B cell (primary cell): ENCODE measurements around the gene FLRT1. TPM values are rescaled to one million over a fixed set of nuclear protein-coding genes. Genes with fewer than 3 reads are reported as not detected.

Experiments used
- ATAC-seq: fragments of 200-7000 bp; cut with Tn5 transposase; one replicate; pipeline ENCODE4 v1.10.0; 2021; ENCODE audit warnings: low read depth, mild to moderate bottlenecking, moderate number of reproducible peaks, moderate library complexity
- CTCF ChIA-PET: fragments of 350-600 bp; sonication (Branson Sonifier 250); formaldehyde crosslinking; loops from one replicate; lab custom pipeline; 2021; ENCODE audit warnings: antibody characterized with exemption, inconsistent platforms; lab: Charles Lee
- POLR2A ChIA-PET: fragments of 350-600 bp; sonication (Branson Sonifier 250); formaldehyde crosslinking; loops from one replicate; lab custom pipeline; 2021; ENCODE audit warnings: antibody characterized with exemption; lab: Charles Lee
- DNase-seq: peaks from one replicate; pipeline ENCODE4 v3.0.0; 2013
- H2AFZ ChIP-seq: 2 replicates; pipeline ENCODE4 v1.6.1; 2012; ENCODE audit warnings: mild to moderate bottlenecking, low read depth, low read length; ENCODE audit not compliant: insufficient read depth, poor library complexity, severe bottlenecking
- H3K27ac ChIP-seq, 2 donors: 1 replicate in 1 of 2; 2 replicates in 1 of 2; pipeline ENCODE4 v1.5.1; 2012 to 2013; ENCODE audit warnings: low read length in 2 of 2, mild to moderate bottlenecking in 2 of 2, moderate library complexity in 1 of 2
- H3K27me3 ChIP-seq, 4 experiments: fragments of 200-600 bp in 1 of 4; sonication (generic) in 1 of 4; replicated peaks in 1 of 4; 1 replicate in 2 of 4; 2 replicates in 2 of 4; pipeline versions ENCODE4 v1.6.1 to v1.7.0; 2013 to 2016; ENCODE audit warnings: low read length in 3 of 4, mild to moderate bottlenecking in 2 of 4, mixed read lengths in 1 of 4, moderate library complexity in 1 of 4; ENCODE audit not compliant: insufficient read depth in 4 of 4, control insufficient read depth in 3 of 4; ENCODE audit errors: control extremely low read depth in 1 of 4
- H3K36me3 ChIP-seq, 2 experiments: replicated peaks in 1 of 2; 1 replicate in 1 of 2; 2 replicates in 1 of 2; pipeline versions ENCODE4 v1.6.1 to v1.7.1; 2013; ENCODE audit warnings: low read length in 1 of 2; ENCODE audit not compliant: insufficient read depth in 2 of 2, control insufficient read depth in 1 of 2; ENCODE audit errors: control extremely low read depth in 1 of 2, extremely low read depth in 1 of 2
- H3K4me1 ChIP-seq, 2 donors: fragments of 200-600 bp in 1 of 2; sonication (generic) in 1 of 2; 1 replicate in 1 of 2; 2 replicates in 1 of 2; pipeline versions ENCODE4 v1.5.1 to v1.6.1; 2013 to 2017; ENCODE audit warnings: low read length in 2 of 2; ENCODE audit not compliant: control insufficient read depth in 2 of 2, insufficient read depth in 2 of 2
- H3K4me2 ChIP-seq: replicated peaks from 2 replicates; pipeline ENCODE3; 2012; ENCODE audit warnings: mild to moderate bottlenecking, low read depth, low read length; ENCODE audit not compliant: poor library complexity, severe bottlenecking
- H3K4me3 ChIP-seq, 5 experiments: fragments of 200-600 bp in 1 of 5; sonication (generic) in 1 of 5; 1 replicate in 3 of 5; 2 replicates in 2 of 5; pipeline versions ENCODE4 v1.5.1 to v1.7.0; 2011 to 2016; ENCODE audit warnings: low read length in 4 of 5, mild to moderate bottlenecking in 4 of 5, low read depth in 2 of 5, control low read depth in 1 of 5, moderate library complexity in 1 of 5; ENCODE audit not compliant: insufficient read depth in 1 of 5; ENCODE audit errors: control extremely low read depth in 1 of 5, extremely low read depth in 1 of 5
- H3K79me2 ChIP-seq: fragments of 200-600 bp; sonication (generic); one replicate; pipeline ENCODE4 v1.6.0; 2016; ENCODE audit warnings: low read length; ENCODE audit not compliant: control insufficient read depth, insufficient read depth
- H3K9ac ChIP-seq: fragments of 200-600 bp; sonication (generic); 2 replicates; pipeline ENCODE4 v1.6.1; 2017; ENCODE audit warnings: mild to moderate bottlenecking, low read length, moderate library complexity
- H3K9me3 ChIP-seq, 3 donors: one replicate each; pipeline versions ENCODE4 v1.6.1 to v1.7.1; 2013; ENCODE audit warnings: low read length in 2 of 3; ENCODE audit not compliant: control insufficient read depth in 2 of 3, insufficient read depth in 1 of 3; ENCODE audit errors: control extremely low read depth in 1 of 3
- H4K20me1 ChIP-seq: 2 replicates; pipeline ENCODE4 v1.6.0; 2012; ENCODE audit warnings: mild to moderate bottlenecking, low read length; ENCODE audit not compliant: insufficient read depth, control insufficient read depth, poor library complexity, severe bottlenecking
- H3K27ac Mint-ChIP-seq: one replicate; pipeline ENCODE4 v1.8.0; 2021; ENCODE audit warnings: mixed read lengths
- H3K27me3 Mint-ChIP-seq: one replicate; pipeline ENCODE4 v1.8.0; 2021; ENCODE audit warnings: mixed read lengths
- H3K4me1 Mint-ChIP-seq: one replicate; pipeline ENCODE4 v1.8.0; 2021; ENCODE audit warnings: mixed read lengths
- H3K4me3 Mint-ChIP-seq: one replicate; pipeline ENCODE4 v1.8.0; 2021; ENCODE audit warnings: mixed read lengths
- H3K9me3 Mint-ChIP-seq: one replicate; pipeline ENCODE4 v1.8.0; 2022; ENCODE audit warnings: mixed read lengths; ENCODE audit not compliant: insufficient read depth
- EZH2 ChIP-seq: IDR thresholded peaks from 2 replicates; pipeline ENCODE4 v1.6.1; 2012; ENCODE audit warnings: borderline replicate concordance, low read depth, mild to moderate bottlenecking, moderate library complexity, low read length; ENCODE audit not compliant: insufficient read depth, poor library complexity, severe bottlenecking
- WGBS: methylation state at CpG from one replicate; pipeline ENCODE4 v1.1.5; 2013; ENCODE audit warnings: missing lambda C conversion rate; ENCODE audit not compliant: insufficient coverage; 5-methylcytosine and 5-hydroxymethylcytosine counted together
- intact Hi-C: fragments of 100-400 bp; cut with micrococcal nuclease; formaldehyde crosslinking; loops from one replicate; pipeline ENCODE4 v1.10.0; 2022
- polyA plus RNA-seq: library from polyadenylated mRNA; depleted of rRNA; stranded (reverse); fragments of >200 nt; gene quantifications from 2 replicates; pipeline ENCODE4 v1.2.3, GENCODE V29; 2012
- total RNA-seq, 2 donors: library from RNA; stranded (reverse); fragments of 120-200 nt in 1 of 2; gene quantifications; 1 replicate in 1 of 2; 2 replicates in 1 of 2; pipeline versions ENCODE4 v1.2.3 to v1.2.4, GENCODE V29; 2013 to 2022
- TF ChIP-seq, protein P1 (sequence below): fragments of 200-600 bp; IDR thresholded peaks from one replicate; pipeline ENCODE4 v1.8.0; 2022; ENCODE audit warnings: antibody characterized with exemption, mild to moderate bottlenecking

Gene FLRT1
- total and polyA plus RNA-seq, 2 donors (not counting 1 experiment from before 2014, with no cell fraction given): not detected

DNA sequence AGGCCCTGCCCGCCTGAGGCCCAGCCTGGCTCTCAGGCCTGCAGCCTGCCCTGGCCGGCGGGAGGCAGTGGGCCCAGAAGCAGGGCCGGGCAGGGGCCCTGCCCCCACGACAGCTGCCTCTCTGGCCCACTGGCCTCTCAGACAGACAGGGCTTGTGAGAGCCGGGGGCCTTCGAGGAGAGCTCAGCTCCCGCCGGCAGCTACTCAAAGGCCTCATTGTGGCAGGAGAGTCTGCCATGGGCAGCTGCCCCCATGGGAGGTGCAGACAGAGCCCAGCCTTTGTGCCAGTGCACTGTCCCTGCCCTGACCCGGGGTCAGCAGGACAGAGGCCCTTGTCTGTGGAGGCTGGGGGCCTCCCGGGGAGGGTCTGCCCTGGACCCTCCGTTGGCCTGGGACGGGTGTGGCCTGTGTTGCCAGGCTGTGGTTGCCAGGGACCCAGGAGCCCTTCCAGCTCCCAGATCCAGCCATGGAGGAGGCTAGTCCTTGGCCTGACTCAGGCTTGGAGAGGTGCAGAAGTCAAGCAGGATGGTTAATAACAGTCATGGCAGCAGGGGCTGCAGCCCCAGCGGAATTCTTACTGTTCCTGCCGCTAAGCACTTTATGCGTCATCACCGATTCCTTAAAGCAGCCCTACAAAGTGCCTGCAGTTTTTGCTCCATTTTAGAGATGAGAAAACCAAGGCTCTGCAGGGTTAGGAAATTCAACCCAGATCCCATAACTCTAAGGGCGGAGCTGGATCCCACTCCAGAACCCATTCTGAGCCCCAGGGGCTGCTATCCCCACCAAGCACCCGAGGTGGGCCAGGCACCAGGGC lies 12.5 kb downstream of the FLRT1 start:
- no peak overlapping the region for H3K4me3 ChIP-seq
- no peak for DNase-seq
- ATAC-seq: no peak
- no peaks in the 10 kb centered on the region for H3K27me3 ChIP-seq
- no peaks in the 10 kb centered on the region for H3K79me2 ChIP-seq
- no peak overlapping the region for H3K4me2 ChIP-seq
- no peaks in the 10 kb centered on the region for H3K9me3 ChIP-seq
- 91% methylated on average over 19 of the region's 19 CpGs for WGBS
- no peaks in the 10 kb centered on the region for H3K27me3 Mint-ChIP-seq
- CTCF ChIA-PET: interaction anchor here (0.7 kb wide), 1 partner anchor 399 kb away, joined by 3 read pairs; no protein-coding TSS in a partner anchor
- no peak overlapping the region for H3K4me3 Mint-ChIP-seq
- H3K27ac ChIP-seq: no peak overlapping the region
- no peak overlapping the region for H3K9ac ChIP-seq
- TF ChIP-seq, protein P1, sequence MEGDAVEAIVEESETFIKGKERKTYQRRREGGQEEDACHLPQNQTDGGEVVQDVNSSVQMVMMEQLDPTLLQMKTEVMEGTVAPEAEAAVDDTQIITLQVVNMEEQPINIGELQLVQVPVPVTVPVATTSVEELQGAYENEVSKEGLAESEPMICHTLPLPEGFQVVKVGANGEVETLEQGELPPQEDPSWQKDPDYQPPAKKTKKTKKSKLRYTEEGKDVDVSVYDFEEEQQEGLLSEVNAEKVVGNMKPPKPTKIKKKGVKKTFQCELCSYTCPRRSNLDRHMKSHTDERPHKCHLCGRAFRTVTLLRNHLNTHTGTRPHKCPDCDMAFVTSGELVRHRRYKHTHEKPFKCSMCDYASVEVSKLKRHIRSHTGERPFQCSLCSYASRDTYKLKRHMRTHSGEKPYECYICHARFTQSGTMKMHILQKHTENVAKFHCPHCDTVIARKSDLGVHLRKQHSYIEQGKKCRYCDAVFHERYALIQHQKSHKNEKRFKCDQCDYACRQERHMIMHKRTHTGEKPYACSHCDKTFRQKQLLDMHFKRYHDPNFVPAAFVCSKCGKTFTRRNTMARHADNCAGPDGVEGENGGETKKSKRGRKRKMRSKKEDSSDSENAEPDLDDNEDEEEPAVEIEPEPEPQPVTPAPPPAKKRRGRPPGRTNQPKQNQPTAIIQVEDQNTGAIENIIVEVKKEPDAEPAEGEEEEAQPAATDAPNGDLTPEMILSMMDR: no peak
- no peak for TF ChIP-seq EZH2
- no peaks in the 10 kb centered on the region for H3K36me3 ChIP-seq
- H3K4me1 Mint-ChIP-seq: no peaks in the 10 kb centered on the region
- POLR2A ChIA-PET: interaction anchor here (0.7 kb wide), 1 partner anchor 133 kb away, joined by 4 read pairs; no protein-coding TSS in a partner anchor
- H3K9me3 Mint-ChIP-seq: no peaks in the 10 kb centered on the region
- no peak overlapping the region for H3K27ac Mint-ChIP-seq
- H4K20me1 ChIP-seq: no peaks in the 10 kb centered on the region
- H3K4me1 ChIP-seq: no peaks in the 10 kb centered on the region
- no peak overlapping the region for H2AFZ ChIP-seq
- intact Hi-C loops: no loop called here

DNA sequence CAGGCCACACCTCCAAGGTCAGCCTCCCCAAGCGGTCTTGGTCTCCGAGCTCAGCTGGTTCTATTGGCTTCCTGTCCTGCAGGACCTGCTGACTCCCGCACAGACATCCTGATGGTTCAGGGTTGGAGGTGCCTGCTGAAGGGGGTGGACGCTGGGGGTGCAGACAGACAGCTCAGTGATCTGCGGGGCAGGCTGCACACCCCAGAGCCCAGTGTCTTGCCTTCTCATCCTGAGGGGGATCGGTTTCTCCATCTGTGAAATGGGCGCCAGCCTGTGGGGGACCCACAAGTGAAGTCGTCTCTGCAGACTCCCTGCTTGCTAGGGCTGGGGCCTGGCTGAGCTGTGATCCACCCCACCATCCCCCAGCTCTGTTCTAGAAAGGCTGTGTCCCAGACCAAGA lies 13.8 kb downstream of the FLRT1 start:
- Histone ChIP-seq H3K27ac (no peak overlapping the region), H3K79me2 (no peaks in the 10 kb centered on the region), H3K36me3 (no peaks in the 10 kb centered on the region), H3K4me2 (no peak overlapping the region), H2AFZ (no peak overlapping the region), H3K27me3 (no peaks in the 10 kb centered on the region), H4K20me1 (no peaks in the 10 kb centered on the region), H3K4me3 (no peak overlapping the region), H3K9me3 (no peaks in the 10 kb centered on the region), H3K4me1 (no peaks in the 10 kb centered on the region), H3K9ac (no peak overlapping the region)
- CTCF ChIA-PET: interaction anchor here (0.5 kb wide), 1 partner anchor 17 kb away, joined by 3 read pairs; no protein-coding TSS in a partner anchor
- Mint-ChIP-seq H3K27me3 (no peaks in the 10 kb centered on the region), H3K4me1 (no peaks in the 10 kb centered on the region), H3K27ac (no peak overlapping the region), H3K4me3 (no peak overlapping the region), H3K9me3 (no peaks in the 10 kb centered on the region)
- 91% methylated on average over 6 of the region's 8 CpGs for WGBS
- POLR2A ChIA-PET: no interaction called here
- ATAC-seq (no peak), DNase-seq (no peak)
- intact Hi-C loops: no loop called here
- no peak for TF ChIP-seq EZH2
- TF ChIP-seq, protein P1: no peak
